ENCODE results near the gene PCGF3.

PCGF3 gene

DNA sequence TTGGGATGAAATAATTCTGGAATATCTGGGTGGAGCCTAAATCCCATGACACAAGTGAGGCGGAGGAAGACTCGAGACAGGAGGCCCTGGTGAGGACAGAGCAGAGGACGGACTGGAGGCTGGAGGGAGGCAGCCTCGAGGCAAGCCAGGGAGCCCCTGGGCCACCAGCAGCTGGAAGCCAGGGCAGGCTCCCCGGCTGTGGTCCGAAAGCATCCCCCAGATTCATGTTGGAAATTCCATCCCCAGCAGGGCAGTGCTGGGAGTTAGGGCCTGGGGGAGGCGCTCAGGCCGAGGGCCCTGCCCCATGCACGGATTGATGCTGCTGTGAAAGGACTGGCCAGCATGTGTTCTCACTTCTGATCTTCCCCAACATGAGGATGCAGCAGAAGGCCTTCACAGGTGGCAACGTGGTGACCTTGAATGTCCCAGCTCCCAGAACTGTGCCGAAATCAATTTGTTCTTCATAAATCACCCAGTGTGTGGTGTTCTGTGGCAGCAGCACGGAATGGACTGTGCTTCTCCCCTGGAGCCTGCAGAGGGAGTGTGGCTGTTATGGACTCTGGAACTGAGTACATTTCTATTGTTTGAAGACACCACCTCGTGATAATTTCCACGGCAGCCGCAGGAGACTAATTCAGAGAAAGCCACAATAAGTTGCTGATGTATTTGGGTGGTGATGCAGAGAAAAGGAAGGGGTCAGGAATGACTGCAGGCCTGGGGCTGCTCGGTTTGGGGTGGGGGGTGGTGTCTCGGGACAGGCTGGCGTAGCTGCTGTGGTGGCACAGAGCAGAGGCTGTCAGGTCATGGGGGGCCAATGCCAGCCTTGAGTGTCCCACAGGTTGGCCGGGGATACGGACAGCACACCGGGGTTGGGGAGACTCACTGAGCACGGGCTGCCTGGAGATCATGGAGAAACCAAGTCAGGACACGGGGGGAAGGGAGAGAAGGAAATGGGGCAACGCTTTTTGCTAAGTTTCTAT is 56.9 kb downstream of the PCGF3 start:
- DNase-seq (ENCODE audit: low spot score): no peak
- in situ Hi-C loops (cut with MboI; ENCODE audit: low pct_unique_long_range_greater_than_20kb, low sequenced_read_pairs, unreplicated experiment): no loop called here
- TF ChIP-seq, protein P1, sequence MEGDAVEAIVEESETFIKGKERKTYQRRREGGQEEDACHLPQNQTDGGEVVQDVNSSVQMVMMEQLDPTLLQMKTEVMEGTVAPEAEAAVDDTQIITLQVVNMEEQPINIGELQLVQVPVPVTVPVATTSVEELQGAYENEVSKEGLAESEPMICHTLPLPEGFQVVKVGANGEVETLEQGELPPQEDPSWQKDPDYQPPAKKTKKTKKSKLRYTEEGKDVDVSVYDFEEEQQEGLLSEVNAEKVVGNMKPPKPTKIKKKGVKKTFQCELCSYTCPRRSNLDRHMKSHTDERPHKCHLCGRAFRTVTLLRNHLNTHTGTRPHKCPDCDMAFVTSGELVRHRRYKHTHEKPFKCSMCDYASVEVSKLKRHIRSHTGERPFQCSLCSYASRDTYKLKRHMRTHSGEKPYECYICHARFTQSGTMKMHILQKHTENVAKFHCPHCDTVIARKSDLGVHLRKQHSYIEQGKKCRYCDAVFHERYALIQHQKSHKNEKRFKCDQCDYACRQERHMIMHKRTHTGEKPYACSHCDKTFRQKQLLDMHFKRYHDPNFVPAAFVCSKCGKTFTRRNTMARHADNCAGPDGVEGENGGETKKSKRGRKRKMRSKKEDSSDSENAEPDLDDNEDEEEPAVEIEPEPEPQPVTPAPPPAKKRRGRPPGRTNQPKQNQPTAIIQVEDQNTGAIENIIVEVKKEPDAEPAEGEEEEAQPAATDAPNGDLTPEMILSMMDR (IDR thresholded peaks at IDR 0.05; ENCODE audit: extremely low read depth, insufficient read depth, missing control alignments): peak; percentile 5

DNA sequence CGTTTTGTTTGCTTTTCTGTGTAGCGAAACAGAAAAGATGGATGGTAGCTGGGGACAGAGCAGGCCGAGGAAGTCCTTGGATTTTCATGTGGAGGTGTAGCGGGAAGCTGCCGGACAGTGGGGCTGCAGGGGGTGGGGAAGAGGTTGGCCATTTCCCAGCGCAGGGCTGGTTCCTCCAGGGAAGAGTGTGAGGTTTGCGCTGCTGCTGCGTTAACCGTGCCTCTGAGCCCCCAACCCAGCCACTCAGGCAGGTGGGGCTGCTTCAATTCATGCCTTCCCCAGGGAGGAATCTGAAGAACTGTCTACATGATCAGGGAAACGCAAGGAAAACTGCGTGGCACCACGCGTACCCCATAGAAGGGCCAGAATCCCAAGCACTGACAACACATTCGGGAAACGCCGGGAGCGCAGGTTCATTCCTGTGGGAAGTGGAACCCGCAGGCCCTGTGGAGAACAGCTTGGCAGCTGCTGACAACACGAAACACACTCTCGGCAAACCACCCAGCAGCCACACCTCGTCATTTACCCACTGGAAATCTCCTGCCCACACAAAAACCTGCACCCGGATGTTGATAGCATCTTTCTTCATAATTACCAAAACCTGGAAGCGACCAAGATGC is 57.7 kb downstream of the PCGF3 start:
- TF ChIP-seq, protein P1 (IDR thresholded peaks at IDR 0.05; ENCODE audit: extremely low read depth, insufficient read depth, missing control alignments): no peak
- in situ Hi-C loops (cut with MboI; ENCODE audit: low pct_unique_long_range_greater_than_20kb, low sequenced_read_pairs, unreplicated experiment): no loop called here
- no peak for DNase-seq (ENCODE audit: low spot score)

DNA sequence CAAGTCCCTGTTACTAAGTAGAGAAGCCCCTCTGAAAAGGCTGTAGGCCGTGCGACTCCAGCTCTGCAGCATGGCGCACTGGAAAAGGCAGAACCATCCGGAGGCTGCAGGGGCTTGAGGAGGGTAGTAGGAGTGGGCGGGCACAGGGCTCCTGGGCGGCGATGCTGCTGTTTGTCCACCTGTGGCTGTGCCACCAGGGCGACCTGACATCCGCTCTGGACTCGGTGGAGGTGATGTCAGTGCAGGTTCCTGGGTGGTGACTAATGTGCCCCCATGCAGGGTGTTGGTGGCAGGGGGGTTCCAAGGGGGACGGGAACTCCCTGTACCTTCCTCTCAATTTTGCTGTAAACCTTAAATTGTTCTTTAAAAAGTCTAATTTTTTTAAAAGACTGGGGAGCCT is 58.3 kb downstream of the PCGF3 start:
- TF ChIP-seq, protein P1 (IDR thresholded peaks at IDR 0.05; ENCODE audit: extremely low read depth, insufficient read depth, missing control alignments): no peak
- DNase-seq (ENCODE audit: low spot score): no peak
- in situ Hi-C loops (cut with MboI; ENCODE audit: low pct_unique_long_range_greater_than_20kb, low sequenced_read_pairs, unreplicated experiment): no loop called here

DNA sequence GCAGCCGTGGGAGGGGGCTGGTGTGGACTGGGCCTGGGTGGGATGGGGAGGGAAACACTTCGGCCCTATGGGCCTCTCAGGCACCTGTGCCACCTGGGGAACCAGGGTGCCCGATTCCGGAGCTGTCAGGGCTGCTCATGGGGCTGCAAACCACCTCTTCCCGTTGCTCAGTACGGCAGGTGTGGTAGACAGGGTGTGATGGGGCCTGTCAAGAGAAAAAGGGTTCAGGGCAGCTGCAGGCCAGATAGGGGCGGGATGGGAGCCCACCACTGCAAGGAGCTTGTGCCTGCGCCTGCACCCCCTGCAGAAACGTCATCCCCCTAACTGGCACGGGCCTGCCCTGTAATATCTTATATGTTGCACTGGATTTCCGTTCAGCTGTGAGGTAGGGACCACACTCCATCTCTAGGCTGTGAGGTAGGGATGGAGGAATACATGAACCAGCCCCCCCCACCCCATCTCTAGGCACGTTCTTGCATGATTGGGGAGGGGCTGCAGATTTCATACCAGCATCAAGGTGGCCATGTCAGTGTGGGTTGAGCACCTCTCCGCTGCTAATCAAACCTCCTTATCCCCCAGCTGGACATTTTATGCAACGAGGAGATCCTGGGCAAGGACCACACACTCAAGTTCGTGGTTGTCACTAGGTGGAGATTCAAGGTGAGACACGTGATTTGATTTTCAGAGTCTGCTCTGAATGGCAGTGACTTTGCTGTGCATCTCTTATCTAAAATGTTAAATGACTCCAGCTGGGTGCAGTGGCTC is 59.0 kb downstream of the PCGF3 start:
- in situ Hi-C loops (cut with MboI; ENCODE audit: low pct_unique_long_range_greater_than_20kb, low sequenced_read_pairs, unreplicated experiment): no loop called here
- TF ChIP-seq, protein P1 (IDR thresholded peaks at IDR 0.05; ENCODE audit: extremely low read depth, insufficient read depth, missing control alignments): no peak
- DNase-seq (ENCODE audit: low spot score): no peak

DNA sequence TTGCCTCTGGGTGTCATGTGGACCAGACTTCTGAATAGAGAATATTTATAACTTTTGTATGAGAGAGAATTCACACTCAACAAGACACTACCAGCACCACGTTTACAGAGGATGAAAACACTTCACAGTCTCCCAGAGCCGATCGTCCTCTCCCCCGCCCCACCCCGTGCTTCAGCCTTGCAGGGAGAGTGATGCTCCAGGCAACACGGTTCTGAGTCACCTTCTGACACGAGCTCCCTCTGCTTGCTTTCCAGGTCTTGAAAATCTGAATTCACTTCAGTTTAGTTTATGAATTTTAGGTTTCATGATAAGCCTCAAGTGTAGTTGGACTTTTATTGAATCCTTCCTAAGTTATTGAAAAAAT is 60.5 kb downstream of the PCGF3 start:
- no peak for DNase-seq (ENCODE audit: low spot score)
- in situ Hi-C loops (cut with MboI; ENCODE audit: low pct_unique_long_range_greater_than_20kb, low sequenced_read_pairs, unreplicated experiment): no loop called here
- TF ChIP-seq, protein P1 (IDR thresholded peaks at IDR 0.05; ENCODE audit: extremely low read depth, insufficient read depth, missing control alignments): no peak

DNA sequence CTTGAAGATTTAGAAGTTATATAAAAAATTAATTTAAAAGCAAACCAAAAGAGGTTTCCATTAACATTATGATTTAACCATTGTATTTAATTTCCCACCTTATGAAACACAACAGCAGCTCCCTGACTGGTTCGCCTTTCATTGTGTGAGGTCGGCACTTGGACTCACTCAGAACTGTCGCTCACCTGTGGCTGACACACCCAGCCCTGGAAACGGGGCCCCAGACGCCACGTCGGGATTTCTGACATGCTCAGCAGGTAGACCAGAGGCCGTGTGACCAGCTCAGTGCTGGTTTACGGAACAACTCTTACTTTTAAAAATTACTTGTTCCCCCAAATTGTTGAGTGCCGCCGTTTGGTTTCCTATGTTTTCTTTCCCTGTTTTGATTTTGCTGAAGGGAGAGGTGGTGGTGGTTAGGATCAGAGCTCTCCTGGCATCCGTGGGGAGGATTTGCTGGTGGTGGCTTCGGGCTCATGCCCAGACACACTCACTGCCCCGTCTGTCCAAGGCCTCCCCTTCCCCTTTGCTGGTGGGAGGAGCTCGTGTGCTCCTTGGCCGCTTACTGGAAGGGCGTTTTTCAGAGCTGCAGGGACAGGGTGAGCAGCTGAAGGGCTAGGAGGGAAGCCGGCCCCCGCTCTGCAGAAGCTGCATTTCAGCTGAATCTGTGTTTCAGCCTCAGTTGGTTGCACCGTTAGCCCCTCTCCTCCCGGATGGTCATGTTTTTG is 61.1 kb downstream of the PCGF3 start:
- DNase-seq (ENCODE audit: low spot score): no peak
- TF ChIP-seq, protein P1 (IDR thresholded peaks at IDR 0.05; ENCODE audit: extremely low read depth, insufficient read depth, missing control alignments): no peak
- in situ Hi-C loops (cut with MboI; ENCODE audit: low pct_unique_long_range_greater_than_20kb, low sequenced_read_pairs, unreplicated experiment): no loop called here

All from GM13977 (cell line).